ENCODE data around the gene ACVR1.
"Not testable (repeated sequence)": the region's sequence is repeated elsewhere in the genome, so short reads cannot be mapped to it uniquely, and the experiment has no call there.

ACVR1 gene

DNA sequence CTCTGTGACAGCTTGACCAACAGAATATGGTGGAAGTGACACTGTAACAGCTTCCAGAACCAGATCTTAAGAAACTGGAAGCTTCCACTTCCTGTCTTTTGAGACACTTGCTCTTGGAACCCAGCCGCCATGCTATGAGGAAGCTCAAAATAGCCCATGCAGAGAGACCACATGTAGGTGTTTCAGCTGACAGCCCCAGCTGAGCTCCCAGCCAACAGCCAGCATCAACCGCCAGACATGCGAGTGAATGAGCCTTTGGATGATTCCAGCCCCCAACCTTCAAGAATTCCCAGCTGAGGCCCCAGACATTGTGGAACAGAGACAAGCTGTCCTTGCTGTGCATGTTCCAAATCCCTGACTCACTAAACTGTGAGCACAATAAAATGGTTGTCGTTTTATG, 27.9 kb downstream of the ACVR1 start:
- DNase-seq = no peak

DNA sequence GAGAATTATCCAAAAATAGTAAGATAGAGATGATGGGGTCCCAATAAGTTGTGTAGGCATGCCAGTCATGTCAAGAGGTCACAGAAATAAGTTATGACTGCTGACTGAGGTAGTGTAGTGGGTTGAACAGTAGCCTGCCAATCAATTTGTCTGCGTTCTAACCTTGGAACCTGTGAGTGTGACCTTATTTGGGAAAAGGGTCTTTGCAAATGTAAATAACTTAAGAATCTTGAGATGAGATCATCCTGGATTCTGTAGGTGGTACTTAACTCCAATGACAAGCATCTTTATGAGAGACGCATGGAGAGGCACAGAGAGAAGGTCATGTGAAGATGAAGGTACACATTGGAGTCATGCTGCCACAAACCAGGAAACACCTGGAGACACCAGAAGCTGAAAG, 31.0 kb downstream of the ACVR1 start:
- no peak for DNase-seq

DNA sequence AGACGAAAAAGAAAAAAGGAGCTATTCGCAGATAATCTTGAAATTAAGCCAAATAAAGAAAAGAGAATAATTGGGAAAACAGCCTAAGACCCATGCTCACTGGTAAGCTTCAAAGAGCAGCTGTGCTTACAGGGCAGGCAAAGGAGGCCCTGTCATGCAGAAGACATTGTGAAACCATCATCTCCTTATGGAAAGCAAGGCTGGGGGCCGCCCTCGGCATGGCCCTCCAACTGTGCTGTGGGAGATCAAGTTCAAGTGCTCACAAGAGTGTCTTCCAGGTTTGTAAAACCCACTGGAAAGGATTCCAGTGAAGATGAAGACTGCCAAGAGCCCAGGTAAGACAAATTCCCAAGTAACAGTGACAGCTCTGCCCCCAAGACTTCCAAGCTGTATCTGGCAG, 32.2 kb downstream of the ACVR1 start:
- DNase-seq = no peak

DNA sequence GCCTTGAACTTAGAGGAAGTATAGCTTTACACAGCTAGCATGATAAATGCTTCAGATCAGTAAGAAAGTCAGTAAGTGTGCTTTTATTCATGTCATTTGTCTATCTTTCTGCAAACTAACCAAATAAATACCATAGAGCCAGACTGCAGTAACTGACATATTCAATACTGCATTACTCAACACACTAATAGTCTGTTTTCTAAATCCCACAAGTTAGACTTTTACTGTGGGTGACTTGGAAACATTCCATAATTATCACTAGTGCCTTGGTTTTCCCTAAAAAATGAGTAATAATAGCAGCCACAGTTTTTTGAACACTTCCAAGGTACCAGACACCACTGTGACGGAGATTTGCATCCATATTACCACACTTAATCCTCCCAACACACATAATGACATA, 33.0 kb downstream of the ACVR1 start:
- DNase-seq = no peak

DNA sequence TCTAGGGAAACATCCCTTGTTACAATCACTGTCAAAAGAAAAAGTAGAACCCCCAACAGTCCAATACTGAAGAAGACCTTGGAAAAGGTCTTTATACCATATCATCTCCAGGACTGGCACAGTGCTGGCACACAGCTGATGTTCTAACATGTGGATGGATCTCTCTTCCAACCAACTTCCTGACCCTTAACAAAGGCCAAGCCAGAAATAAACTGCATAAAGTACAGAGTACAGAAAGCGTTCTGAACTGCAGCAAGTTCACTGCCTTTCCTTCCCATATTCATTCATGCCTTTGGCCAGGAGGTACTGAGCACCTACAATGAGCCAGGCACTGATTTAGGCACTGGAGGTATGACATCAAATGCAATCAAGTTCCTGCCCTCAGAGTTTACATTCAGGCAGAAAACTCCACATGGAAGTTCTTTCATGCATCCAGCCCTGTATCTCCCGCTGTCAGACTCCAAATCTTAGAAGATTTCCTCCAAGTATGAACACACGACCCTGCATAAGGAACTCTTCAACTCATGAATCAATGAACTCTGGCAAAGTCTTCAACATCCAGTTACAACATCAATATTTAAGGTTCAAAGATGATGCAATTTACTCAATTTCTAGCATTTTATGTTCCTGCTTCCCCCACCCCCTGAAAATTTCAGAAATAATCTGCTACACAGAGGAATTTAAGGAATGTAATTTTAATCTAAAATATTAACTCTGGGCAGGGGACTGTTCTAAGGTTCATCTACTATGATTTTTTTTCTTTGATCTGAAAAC, 33.8 kb downstream of the ACVR1 start:
- no peak for DNase-seq

DNA sequence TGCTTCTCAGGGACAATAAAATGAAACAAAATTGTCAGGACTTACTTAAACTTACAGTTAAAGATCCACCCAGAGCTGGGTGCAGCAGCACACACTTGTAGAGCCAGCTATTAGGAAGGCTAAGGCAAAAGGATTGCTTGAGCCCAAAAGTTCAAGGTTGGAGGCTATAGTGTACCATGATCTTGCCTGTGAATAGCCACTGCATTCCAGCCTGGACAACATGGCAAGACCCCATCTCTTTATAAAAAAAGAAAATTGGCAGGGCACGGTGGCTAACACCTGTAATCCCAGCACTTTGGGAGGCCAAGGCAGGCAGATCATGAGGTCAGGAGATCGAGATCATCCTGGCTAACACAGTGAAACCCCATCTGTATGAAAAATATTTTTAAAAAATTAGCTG, 34.6 kb downstream of the ACVR1 start:
- DNase-seq = no peak

DNA sequence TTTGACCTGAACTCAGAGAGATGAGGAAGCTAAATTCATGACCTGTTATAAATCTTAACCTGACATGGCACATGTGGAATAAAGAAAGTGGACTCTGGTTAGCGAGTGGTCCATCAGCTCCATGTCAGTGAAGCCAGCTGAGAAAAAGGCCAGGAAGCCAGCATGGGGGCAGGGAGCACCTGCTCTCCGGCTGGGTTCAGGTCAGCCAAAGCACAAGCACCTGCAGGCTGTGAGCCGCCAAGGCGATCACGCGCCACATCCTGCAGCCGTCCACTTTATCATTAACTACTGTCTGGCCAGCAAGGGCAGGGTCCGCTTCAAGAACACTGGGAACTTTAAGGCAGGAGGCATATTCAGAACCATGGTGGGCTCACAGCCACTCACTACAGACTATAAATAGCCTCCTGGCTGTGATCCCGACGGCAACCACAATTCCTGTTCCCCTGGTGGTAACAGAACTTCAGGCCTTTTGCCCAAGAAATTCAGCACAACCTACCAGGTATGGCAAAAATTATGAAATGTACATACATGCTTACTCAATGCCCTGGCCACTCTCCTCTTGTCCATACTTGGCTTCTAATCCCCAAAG, 35.5 kb downstream of the ACVR1 start:
- no peak for DNase-seq

DNA sequence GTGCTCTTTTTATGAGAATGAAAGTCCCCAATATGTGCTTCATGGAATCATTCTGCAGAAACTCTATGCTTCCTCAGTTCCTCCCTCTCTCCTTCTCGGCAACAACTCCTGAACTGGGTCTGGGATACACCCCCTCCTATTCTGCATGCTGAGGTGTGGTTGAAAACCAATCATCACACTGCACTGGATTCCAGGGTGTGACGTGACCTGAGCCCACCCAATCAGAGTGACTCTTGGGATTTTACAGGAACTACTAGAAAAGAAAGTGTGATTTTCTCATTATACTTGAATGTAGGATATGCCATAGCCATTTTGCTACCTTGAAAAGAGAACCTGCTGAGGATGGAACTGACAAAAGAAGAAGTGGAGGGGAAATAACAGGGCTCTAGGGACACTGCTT, 36.3 kb downstream of the ACVR1 start:
- DNase-seq = no peak

DNA sequence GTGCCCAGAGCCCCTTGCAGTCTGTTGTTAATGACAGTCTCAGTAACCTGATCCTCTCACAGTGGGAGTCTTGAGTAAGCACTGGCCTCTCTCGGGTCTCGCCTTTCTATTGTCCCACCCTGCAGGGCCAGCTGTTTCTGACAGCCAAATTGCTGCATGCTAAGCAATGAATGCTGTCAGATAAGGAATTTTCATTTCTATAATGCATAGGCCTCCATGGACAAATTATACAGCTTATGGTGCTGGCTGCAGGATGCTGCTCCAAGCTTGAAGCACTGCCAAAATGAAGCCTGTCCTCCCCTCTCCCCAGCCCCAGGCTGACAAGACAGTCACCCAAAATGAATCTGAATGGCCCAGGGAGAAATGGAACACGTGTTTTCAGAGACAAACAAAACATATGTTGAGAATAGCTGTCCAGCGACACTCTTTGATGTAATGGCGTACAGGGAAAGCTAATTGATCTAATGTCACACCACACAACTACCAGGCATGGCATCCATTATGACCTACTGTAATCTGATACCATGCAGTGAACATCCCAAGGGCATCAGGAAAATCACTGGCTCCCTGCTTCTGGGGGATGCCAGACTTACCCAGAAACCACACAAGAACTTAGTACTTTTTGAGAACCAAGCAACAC, 36.8 kb downstream of the ACVR1 start:
- no peak for DNase-seq

DNA sequence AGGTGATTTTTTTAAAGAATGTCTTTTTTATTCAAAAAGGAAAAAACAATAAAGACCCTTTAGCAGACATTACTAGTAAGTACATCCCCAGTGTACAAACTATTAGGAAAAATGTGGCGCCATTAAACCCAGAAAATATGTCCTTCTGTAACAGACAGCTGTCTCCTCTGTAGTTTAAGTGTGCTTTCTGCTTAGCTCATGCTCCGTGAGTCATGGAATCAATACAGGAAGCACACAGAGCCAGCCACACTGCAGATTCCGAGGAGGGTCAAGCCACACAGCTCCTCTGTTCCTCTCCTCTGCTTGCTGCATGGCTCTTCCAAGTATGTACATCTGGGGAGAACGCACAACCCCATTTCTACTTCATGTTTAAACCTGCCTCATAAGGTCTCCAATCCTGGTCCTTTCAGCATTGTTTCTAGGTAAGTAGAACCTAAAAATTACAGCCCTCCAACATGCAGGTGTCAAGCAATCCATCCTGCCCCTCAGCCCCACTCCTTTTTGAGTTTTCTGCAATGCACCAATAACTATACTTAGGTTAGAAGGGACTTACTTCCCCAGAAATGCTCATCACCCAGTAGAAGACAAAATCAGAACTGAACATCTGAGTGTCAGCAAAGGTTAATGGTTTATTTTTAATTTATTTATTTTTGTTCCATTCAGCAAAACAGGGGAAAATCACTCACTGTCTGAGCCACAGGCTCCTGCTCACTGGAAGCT, 37.5 kb downstream of the ACVR1 start:
- DNase-seq = no peak

DNA sequence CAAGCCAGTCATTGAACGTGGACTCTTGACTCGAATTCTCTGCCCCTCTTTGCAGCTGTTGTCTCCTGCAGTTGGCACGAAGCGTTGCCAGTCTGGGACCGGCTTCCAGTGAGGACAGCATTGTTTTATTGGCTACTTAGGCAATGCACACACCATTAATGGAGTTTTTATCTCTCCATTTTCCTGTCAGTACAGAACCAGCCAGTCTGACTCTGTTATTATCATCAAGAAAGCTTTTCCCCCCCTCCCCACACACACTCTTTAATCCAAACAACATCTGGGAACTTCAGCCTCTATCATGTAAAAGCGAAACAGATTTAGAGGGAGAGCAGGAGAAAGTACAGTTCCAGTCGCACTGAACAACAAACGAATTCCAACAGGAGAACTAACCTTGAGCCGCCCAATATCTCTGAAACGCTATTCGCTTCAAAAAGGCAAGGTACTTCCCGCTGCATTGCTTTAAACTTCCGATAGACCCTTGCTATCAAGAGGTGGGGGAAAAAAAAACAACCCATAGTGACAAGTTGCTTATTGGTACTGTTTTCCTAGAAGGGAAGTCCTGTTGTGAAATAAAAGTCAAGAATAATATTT, 38.2 kb downstream of the ACVR1 start:
- no peak for DNase-seq

DNA sequence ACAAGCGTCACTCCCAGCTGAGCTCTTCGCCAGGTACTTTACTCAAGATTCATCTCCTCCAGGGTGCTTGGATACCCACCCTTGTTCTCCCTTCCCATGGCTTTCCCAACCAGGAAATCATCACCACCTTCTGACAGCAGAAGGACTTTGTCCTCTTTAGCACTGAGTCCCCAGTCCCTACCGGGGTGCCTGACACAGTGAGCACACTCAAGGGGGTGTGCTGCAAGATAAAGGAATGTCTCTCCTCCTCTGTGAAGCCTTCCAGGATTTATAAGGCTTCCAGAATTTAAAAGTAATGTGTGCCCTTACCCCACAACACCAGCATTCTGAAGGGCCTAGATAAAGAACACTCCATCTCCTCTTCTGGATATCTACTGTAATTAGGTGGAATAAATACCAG, 39.6 kb downstream of the ACVR1 start:
- DNase-seq = no peak

DNA sequence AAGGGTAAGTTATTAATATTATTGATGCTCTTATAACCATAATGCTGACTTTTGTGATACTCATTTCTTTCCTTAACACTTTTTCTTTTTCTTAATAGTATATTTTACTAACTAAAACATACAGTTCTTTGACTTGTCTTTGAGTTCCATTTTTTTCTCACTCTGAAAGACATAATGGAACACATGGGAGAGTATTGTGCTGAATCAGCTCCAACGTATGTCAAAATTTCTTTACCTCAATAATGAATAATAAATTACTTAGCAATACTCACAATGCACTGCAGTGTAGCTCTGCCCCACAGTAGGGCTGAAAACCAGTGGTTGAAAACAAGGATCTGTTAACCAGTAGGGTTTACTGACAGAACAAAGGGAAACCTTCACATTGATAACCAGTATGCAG, 40.7 kb downstream of the ACVR1 start:
- DNase-seq = no peak

DNA sequence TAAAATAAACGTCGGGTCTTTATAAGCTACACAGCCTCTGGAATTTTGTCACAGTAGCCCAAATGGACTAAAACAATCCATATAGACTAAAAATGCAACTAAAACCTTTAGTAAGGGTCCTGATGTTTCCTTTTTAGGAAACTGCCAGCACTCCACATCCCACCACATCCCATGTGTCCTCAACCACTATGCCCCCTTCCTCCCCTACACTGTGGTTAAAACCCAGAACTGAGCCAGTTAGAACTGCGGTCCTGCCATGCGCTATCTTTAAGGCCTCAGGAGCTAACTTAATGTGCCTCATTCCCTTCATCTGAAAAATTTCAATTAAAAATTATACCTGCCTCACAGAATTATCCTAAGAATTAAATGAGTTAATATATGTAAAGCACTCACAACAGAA, 41.1 kb downstream of the ACVR1 start:
- DNase-seq = no peak

DNA sequence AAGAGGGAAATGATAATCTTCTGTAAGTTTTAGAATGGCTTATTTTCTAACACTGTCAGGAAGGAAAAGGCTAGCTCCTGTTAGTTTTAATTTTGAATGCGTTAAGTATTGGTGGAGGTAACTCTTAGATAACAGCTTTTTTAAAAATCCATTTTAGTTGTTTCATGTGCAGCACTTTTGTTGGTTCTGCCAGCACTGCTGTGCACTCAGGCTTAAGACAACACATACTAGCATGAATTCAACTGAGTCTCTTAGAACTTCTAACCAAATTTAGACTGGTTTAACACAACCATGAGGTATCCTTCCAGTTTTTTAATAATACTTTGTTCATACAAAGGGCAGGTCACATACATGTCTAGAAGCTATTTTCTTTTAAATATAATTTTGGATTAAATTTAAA, 42.4 kb downstream of the ACVR1 start:
- no peak for DNase-seq

DNA sequence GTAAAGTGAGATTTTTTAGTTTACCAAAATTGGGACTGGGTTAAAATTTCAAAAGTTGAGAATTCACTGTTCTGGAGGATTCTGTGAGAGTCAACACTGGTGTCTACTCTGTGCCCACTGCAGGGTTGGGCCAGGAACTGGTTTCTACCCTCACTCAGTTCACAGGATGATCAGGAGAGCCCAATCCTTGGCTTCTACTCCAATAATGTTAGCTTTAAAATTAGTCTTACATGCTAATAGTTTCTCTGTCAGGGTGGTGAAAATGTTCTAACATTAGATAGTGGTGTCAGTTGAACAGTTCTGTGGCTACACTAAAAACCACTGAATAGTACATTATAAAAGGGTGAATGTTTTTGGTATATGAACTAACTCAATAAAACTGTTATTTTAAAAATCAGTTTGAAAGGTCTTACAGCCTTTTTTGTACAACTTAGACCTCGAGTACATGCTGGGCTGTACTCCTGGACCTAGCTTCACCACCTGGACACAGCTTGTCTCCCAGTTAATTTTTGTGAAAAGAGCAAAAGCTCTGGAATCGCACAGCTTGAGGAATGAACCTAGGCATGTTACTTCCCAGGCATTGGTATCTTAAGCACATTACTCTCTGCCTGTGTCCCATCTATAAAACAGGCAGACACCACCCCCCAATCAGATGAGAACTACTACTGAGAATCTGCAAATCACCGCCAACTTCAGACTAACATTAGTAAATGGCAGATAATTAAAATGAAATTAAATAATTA, 44.4 kb downstream of the ACVR1 start:
- DNase-seq = no peak

DNA sequence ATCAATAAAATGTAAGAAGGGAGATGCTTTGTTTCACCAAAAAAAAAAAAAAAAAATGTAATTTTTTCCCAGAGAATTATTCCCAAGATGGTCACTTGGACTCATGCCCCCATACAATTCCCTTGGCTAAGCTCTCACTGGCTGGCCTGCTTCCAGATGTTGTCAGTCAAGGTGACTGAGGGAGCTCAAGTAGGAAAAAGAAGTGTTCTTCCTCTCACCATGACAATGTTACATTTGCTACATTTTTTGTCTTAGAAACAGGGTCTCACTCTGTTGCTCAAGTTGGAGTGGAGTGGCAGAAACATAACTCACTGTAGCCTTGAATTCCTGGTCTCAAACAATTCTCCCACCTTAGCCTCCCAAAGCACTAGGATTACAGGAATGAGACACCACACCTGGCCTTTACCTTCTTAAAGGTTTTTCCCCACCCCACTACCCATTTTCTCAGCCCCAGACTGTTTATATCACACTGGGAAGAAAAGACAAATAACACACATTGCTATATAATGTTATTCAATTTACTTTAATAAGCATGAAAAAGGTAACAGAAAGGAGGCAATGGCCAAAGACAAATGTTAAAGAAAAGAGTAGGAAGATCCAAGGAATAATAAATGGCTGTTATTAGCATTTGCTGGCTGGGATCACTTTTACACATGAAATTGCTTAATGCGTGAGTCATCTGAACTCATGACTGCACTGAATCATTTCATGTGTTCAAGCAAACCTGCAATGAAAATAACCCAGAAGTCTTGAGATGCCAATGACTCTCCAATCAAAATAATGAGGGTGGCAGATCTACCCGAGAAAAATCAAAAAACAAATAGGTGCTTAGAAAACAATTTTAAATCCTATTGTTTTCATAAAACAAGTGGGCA, 45.2 kb downstream of the ACVR1 start:
- DNase-seq = no peak

DNA sequence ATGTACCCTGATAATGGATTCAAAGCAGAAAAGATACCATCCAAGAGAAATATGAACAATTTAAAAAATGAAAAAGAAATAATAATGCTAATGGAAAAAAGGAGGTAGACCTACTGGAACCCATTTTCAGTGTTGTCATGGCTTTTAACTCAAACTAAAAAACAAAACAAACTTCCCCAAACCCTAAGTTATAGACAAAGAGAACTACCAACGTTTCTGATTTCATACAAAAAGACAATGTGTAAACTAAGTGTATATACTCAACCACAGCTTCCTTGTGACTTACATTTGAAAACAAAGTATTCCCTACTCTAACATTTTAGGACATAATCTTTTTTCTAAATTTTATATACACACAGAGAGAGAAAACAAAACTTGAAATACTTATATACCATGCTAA, 45.9 kb downstream of the ACVR1 start:
- no peak for DNase-seq

DNA sequence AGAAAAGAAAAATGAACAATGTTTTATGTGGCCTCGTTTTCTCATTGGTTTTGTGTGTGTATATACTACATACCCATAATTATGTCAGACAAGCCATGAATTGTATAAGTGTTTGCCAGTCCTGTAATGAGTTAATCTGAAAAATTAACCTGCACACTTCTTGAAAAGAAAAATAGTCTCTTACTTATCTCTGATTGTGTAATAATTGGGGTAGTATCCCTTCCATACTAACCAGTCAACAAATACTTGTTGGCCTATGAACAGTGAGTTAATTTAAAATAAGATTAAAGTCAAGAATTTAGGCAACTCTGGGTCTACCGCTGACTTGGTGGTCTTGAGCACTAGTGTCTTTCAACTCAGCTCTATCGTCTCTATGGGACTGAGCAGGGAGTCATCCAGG, 48.8 kb downstream of the ACVR1 start:
- DNase-seq = no peak

DNA sequence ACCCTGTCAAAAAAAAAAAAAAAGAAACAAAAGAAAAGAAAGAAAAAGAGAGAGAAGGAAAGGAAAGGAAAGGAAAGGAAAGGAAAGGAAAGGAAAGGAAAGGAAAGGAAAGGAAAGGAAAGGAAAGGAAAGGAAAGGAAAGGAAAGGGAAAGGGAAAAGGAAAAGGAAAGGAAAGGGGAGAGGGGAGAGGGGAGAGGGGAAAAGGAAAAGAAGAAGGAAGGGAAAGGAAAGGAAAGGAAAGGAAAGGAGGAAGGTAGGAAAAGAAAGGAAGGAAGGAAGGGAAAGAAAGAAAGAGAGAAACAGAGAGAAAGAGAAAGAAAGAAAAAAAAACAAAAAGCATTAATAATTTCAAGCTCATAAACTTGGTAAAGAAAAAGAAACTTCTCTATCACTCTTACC, 49.5 kb downstream of the ACVR1 start:
- not testable (repeated sequence) for DNase-seq

DNA sequence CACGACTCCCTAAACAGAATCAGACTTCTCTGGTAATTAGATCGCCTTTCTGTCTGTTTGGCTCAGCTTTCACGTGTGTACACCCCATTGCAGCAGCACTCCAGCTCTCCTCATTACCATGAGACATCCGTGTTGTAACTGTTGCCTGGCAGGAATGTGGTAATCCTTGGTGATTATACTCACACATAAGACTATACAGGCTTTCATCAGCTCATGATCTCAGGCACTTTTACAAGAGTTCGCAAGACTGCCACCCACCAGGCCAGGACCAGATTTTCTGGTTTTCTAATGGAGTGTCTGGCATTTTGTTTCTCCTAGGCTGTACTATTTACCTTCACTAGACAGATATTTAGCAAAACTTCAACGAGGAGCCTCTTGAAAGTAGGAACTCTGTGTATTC, 50.2 kb downstream of the ACVR1 start:
- DNase-seq = no peak

DNA sequence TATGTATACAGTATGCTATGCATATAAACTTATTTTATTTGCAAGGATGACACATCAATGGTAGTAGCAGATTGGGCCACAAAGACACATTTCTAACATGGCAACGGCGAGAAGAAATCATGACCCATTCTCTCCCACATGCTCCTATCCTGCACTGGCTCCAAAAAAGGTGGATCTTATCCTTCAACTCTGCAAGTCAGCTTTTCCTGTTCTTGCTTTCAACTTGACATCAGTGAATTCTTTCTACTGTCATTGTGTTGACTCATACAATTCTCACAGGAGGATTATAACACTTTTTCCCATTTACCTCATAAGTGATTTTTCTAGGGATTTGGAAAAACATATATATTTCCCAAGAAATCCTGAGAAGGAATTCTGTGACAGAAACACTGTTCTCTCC, 53.1 kb downstream of the ACVR1 start:
- DNase-seq = no peak

Measured in activated CD4-positive, alpha-beta T cell treated with anti-CD3 and anti-CD28 coated beads for 4 hours (primary cell).